ENCODE data around the gene CERS6.
"Not testable (repeated sequence)": the region's sequence is repeated elsewhere in the genome, so short reads cannot be mapped to it uniquely, and the experiment has no call there.

The CERS6 gene

GRCh38 chr2:168787782-168788376, 331.8 kb downstream of the CERS6 start:
- DNase-seq (ENCODE audit: low read depth): no peak
- TF ChIP-seq MAX (IDR thresholded peaks at IDR 0.05; ENCODE audit: low read depth, low read length) (no peak), POLR2A (IDR thresholded peaks at IDR 0.05; ENCODE audit: extremely low read depth, insufficient read length) (no peak), MYC (IDR thresholded peaks at IDR 0.05; ENCODE audit: low read depth, low read length) (no peak), CTCF (IDR thresholded peaks at IDR 0.05; ENCODE audit: low read depth, low read length) (no peak)
- H3K4me3 ChIP-seq (ENCODE audit: low read depth, low read length): no peak overlapping the region

GRCh38 chr2:168789776-168790175, 333.7 kb downstream of the CERS6 start:
- TF ChIP-seq MAX (IDR thresholded peaks at IDR 0.05; ENCODE audit: low read depth, low read length): no peak
- no peak for TF ChIP-seq MYC (IDR thresholded peaks at IDR 0.05; ENCODE audit: low read depth, low read length)
- TF ChIP-seq POLR2A (IDR thresholded peaks at IDR 0.05; ENCODE audit: extremely low read depth, insufficient read length): no peak
- TF ChIP-seq CTCF (IDR thresholded peaks at IDR 0.05; ENCODE audit: low read depth, low read length): no peak
- DNase-seq (ENCODE audit: low read depth): no peak
- no peak overlapping the region for H3K4me3 ChIP-seq (ENCODE audit: low read depth, low read length)

- DNase-seq (ENCODE audit: low read depth): no peak
- H3K4me3 ChIP-seq (ENCODE audit: low read depth, low read length): no peak overlapping the region
- no peak for TF ChIP-seq MAX (IDR thresholded peaks at IDR 0.05; ENCODE audit: low read depth, low read length)
- no peak for TF ChIP-seq CTCF (IDR thresholded peaks at IDR 0.05; ENCODE audit: low read depth, low read length)
- no peak for TF ChIP-seq MYC (IDR thresholded peaks at IDR 0.05; ENCODE audit: low read depth, low read length)
- no peak for TF ChIP-seq POLR2A (IDR thresholded peaks at IDR 0.05; ENCODE audit: extremely low read depth, insufficient read length)
These were observed 334.3 kb downstream of the CERS6 start for GRCh38 chr2:168790226-168790902.

- not testable (repeated sequence) for DNase-seq (ENCODE audit: low read depth); H3K4me3 ChIP-seq (ENCODE audit: low read depth, low read length)
These were observed 335.1 kb downstream of the CERS6 start for GRCh38 chr2:168791140-168791539.

GRCh38 chr2:168793596-168793995, 337.5 kb downstream of the CERS6 start:
- H3K4me3 ChIP-seq (ENCODE audit: low read depth, low read length): no peak overlapping the region
- DNase-seq (ENCODE audit: low read depth): no peak
- TF ChIP-seq CTCF (IDR thresholded peaks at IDR 0.05; ENCODE audit: low read depth, low read length) (no peak), MAX (IDR thresholded peaks at IDR 0.05; ENCODE audit: low read depth, low read length) (no peak), POLR2A (IDR thresholded peaks at IDR 0.05; ENCODE audit: extremely low read depth, insufficient read length) (no peak), MYC (IDR thresholded peaks at IDR 0.05; ENCODE audit: low read depth, low read length) (no peak)

- H3K4me3 ChIP-seq (ENCODE audit: low read depth, low read length): no peak overlapping the region
- TF ChIP-seq POLR2A (IDR thresholded peaks at IDR 0.05; ENCODE audit: extremely low read depth, insufficient read length): no peak
- TF ChIP-seq MAX (IDR thresholded peaks at IDR 0.05; ENCODE audit: low read depth, low read length): no peak
- TF ChIP-seq MYC (IDR thresholded peaks at IDR 0.05; ENCODE audit: low read depth, low read length): no peak
- TF ChIP-seq CTCF (IDR thresholded peaks at IDR 0.05; ENCODE audit: low read depth, low read length): no peak
- no peak for DNase-seq (ENCODE audit: low read depth)
These were observed 338.9 kb downstream of the CERS6 start for GRCh38 chr2:168794968-168795367.
